NCI-H2196 treated with DMSO at 0.1 percent for 48 hours (cell line): ENCODE measurements around the gene CIZ1.
"Not testable (repeated sequence)": the region's sequence is repeated elsewhere in the genome, so short reads cannot be mapped to it uniquely, and the experiment has no call there.

Experiments used
- DNase-seq: peaks from one replicate; lab custom pipeline; 2025; ENCODE audit not compliant: unreplicated experiment; lab: John Stamatoyannopoulos, UW

CIZ1 gene

DNA sequence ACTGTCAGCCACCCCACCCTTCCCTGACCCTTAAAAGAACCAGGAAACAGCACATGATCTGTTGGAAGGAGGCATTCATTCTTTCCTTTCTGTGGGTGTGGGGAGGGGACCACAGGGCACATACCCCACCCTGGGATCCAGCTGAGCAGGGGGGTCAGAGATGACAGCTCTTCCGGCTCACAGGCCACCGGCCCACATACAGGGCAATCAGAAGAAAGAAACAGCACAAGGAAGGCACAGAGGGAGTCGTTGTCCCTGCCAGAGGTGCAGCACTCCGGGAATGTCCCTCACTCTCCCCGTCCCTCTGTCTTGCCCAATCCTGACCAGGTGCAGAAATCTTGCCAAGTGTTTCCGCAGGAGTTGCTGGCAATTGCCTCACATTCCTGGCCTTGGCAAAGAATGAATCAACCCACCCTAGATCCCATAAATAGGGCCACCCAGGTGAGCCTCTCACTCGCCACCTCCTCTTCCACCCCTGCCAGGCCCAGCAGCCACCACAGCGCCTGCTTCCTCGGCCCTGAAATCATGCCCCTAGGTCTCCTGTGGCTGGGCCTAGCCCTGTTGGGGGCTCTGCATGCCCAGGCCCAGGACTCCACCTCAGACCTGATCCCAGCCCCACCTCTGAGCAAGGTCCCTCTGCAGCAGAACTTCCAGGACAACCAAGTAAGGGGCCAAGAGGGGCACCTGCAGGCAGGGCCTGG lies 42.2 kb downstream of the CIZ1 start, which contains the start of gene LCN2:
Gene LCN2, plus strand, starts transcription at position 453 of the 701 bp plus-strand sequence. Its CDS starts 73 bp downstream, at position 526.
- DNase-seq, result no peak

DNA sequence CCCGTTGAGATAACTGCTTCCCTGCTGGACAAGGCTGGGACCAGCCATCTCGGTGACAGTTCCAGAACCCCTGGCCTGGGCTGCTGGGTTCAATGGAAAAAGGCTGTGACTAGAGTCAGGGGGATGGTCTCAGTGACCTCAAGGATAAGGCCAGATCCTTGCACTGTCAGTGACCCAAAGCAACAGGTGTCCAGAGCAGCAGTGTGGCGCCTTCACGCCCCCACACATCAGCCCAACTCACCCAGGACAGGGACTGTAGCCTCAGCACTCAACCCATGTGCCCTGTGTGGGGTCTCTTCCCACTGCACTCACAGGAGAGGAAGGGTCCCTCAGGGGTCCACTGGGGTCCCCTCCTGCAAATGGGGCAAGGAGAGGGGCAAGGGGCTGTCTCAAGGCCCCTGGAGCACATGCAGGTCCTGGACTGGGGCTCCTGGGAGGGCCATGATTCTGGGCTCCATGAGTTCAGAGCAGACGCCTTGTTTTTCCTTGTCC lies 42.8 kb downstream of the CIZ1 start:
- DNase-seq, result no peak

GRCh38 chr9:128146591-128147120 lies 44.7 kb downstream of the CIZ1 start:
- DNase-seq, result no peak

- DNase-seq, result no peak
These were observed 45.4 kb downstream of the CIZ1 start for GRCh38 chr9:128145951-128146351.

DNA sequence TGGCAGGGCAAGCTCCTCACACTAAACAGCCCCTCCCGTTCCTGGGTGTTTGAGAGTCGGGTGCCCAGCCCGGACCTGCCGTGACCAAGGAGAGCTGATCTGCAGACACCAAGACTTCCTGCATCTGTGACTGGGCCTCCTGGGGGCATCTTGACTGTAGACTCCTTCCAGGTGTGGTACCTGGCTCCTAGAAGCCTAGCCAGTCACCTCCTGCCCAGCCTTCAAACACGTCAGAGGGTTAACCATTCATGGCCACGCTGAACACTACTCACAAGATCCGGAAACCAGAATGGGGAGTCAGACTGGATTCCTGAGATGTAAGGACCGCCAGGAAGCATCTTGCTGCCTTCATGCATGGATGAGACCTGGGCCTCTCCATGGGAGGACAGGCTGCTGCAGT lies 45.8 kb downstream of the CIZ1 start:
- DNase-seq, result no peak

- no peak for DNase-seq
These were observed 46.9 kb downstream of the CIZ1 start for GRCh38 chr9:128144239-128145181.

- no peak for DNase-seq
These were observed 47.7 kb downstream of the CIZ1 start for GRCh38 chr9:128143525-128144238.

DNA sequence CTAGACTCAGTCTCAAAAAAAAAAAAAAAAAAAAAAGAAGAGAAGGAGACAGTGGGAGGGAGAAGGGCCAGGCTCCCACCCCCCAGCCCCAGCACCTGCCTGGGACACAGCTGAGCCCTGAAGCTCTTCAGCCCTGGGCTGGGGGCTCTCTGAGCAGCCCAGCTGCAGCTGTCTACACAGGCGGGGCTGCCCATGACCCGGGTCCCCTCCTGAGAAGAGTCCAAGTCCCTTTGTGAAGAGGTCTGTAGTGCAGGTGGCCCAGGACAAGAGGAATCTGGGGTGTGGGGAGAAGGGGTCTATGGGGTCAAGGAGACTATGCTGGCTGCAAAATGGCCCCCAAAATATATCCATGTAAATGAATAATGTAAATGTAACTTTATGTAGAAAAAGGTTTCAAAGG lies 48.8 kb downstream of the CIZ1 start:
- DNase-seq, result no peak

- DNase-seq, result no peak
These were observed 49.3 kb downstream of the CIZ1 start for GRCh38 chr9:128142061-128142460.

DNA sequence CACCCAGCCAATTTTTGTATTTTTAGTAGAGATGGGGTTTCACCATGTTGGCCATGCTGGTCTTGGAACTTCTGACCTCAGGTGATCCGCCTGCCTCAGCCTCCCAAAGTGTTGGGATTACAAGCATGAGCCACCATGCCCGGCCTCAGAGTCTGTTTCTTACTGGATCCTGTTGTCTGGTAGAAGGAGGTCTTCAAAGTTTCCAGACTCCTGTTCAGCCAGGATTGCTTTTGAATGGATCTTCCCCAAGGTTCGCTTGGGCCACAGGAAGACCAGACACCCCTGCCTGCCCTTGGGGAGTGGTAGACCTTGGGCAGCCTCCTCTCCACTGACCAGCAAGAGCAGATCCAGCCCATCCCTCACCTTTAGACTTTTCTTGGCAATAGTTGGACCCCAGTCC lies 49.8 kb downstream of the CIZ1 start:
- DNase-seq, result no peak

GRCh38 chr9:128139621-128140020 lies 51.8 kb downstream of the CIZ1 start:
- no peak for DNase-seq

- no peak for DNase-seq
These were observed 53.4 kb downstream of the CIZ1 start for GRCh38 chr9:128138001-128138400.

DNA sequence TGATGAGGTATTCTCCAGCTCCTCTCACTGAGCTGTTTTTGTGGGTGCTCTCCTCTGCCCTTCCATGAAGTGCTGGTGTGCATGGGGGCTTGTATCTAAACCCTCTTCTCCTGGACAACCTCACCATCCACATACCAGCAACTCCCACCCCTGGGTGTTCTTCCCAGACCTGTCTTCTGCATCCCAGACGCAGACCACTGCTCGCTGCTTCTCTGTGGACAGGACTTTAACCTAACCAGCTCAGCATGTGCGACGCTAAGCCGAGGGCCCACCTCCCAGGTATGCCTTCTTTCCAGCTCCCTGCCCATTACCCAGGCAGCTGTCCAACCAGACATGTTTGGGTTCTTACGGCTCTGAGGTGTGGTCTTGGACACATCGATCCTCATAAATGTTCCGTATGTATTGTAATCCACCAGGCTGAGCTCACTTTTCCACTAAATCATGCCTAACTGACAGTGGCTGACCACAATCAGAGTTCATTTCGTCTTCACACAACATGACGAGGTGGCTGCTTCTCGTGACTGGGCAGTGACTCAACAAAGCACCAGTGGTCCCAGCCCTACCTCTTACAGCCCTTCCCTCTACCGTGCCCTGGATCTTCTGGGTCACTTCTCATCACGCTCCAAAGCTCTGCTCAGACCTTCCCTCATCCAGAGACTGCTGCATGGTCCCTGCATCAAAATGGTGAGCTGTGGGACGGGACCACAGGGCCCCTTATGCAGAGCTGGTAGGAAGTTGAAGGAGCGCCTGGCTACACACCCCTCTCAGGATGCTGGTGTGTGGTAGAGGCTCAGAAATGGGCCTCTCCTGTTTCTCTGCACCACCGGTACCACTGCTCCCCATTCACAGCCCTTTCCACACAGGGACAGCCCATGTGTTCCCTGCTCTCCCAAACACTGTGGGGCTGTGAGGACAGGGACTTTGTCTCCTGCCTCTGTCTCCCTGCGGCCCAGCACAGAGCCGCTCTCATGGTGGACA lies 54.3 kb downstream of the CIZ1 start:
- no peak for DNase-seq

DNA sequence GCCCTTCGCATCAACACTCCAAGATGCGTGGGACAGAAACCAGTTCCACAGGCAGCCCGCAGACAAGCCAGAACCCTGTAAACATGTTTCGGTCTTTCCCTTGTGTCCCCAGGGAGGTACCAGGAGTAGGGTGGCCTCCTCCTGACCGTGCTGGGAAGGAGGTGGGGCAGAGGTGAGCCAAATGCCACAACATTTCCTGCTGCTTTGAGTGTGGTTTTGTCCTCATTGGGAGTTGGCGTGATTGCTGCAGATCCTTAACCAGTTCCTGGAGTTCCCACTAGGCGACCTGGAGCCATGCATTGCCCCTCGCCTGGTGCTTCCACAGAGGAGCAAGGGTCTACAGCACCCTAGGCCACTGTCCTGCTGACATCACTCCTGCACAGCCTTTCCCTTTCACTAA lies 55.8 kb downstream of the CIZ1 start:
- not testable (repeated sequence) for DNase-seq

GRCh38 chr9:128132139-128132538 lies 59.2 kb downstream of the CIZ1 start:
- DNase-seq, result not testable (repeated sequence)

DNA sequence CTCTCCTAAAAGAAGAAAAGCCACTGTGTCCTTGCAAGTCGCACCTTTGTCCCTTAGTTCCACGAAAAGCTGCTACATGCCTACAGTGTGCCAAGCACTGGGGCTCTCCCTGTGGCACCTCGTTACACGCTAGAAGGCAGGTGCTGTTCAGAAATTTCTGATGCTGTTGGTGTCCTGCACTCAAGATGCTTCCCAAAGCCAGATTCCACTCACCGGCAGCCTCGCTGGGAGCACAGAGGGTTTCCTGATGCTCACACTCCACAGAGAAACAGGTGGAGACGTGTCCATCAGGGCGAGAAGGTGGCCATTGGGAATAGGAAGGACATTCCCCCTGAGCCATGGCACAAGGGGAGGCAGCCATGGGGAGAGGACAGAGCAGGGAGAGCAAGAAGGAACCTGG lies 60.0 kb downstream of the CIZ1 start:
- DNase-seq, result not testable (repeated sequence)

DNA sequence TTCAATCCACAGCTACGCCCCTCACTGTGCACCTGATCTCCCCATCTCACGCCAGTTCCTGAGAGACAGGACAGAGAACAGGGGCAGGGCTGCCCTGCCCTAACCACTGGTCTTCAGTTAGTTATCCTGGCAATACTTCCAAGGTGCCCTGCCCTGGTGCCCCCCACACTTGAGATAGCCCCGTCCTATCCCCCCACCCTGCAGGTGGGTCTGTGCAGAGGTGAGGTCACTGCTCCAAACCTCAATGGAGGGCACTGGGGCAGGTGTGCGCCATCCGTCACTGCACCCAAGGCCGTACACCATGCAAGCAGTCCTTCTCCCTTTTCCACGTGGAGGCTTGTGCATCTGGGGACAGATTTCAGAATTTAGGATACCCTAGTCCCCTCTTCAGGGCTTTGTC lies 60.7 kb downstream of the CIZ1 start:
- DNase-seq, result not testable (repeated sequence)

DNA sequence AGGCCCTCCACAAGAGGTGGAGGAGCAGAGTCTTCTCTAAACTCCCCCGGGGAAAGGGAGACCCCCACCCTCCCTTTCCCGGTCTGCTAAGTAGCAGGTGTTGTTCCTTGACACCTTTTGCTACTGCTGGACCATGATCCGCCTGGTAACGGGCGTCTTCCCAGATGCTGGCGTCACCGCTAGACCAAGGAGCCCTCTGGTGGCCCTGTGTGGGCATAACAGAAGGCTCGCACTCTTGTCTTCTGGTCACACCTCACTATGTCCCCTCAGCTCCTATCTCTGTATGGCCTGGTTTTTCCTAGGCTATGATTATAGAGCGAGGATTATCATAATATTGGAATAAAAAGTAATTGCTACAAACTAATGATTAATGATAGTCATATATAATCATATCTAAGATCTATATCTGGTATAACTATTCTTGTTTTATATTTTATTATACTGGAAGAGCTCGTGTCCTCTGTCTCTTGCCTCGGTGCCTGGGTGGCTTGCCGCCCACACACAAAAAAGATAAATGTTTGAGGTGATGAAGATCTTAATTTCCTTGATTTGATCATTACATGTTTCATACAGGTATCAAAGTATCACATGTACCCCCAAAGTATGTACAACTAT lies 61.3 kb downstream of the CIZ1 start:
- not testable (repeated sequence) for DNase-seq

DNA sequence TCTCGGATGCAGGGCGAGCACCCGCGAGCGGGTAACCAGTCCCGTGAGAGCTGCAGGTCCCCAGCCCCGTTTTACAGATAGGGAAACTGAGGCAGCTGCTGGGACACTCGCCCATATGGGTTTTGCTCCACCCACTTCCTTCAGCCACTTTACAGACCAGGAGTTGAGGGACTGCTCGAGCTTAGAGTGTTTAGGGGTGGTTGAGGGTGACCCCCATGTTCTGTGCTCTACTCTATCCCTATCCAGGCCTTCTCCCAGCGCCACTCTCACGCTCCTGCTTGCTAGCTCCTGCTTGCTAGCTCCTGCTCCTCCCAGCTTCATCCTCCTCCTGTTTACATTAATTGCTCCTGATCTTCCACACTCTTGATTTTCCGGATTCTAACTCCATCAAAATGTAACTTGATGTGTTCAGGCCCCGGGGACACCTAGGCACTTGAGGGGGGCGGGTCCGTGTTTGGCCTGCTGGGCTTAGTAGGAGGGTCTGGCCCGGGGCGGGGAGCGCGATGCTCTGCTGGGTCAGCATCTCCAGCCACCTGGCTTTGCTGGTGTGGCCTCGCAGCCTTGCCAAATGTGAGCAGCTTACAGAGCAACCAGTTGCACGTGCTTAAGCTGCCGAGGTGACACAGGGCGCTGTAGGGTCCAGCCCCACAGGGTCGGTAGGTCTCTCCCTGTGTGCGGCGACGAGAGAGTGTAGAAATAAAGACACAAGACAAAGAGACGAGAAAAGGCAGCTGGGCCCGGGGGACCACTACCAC lies 62.4 kb downstream of the CIZ1 start:
- DNase-seq, result no peak
